ENCODE measurements around the gene DMBX1.

DNA sequence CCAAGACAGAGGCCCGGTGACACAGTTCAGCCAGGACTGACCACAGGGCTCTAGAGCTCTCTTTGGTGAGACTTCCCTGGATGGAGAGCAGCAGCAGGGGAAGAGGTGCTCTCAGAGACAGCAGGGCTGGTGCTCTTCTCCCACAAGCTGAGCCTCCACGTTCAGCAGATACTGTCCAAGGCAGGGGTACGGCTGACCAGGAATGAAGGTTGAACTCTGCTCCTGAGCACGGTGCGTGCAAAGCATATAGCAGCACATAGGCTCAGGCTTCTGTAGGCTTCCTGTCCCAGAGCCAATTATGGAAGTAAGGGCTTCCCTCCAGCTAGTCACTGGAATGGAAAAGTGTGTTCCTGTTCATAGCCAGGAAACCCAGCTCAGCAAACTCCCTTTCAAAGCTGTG lies 23.9 kb downstream of the DMBX1 start:
- TF ChIP-seq ATF7 (IDR thresholded peaks at IDR 0.05) (no peak), JUND (IDR thresholded peaks at IDR 0.05; ENCODE audit: borderline replicate concordance, low read depth, low read length) (no peak), JUND (tag; IDR thresholded peaks at IDR 0.05; ENCODE audit: borderline replicate concordance, low read depth, low read length) (no peak), DNMT1 (IDR thresholded peaks at IDR 0.05) (no peak)
- TF ChIP-seq, protein P1, sequence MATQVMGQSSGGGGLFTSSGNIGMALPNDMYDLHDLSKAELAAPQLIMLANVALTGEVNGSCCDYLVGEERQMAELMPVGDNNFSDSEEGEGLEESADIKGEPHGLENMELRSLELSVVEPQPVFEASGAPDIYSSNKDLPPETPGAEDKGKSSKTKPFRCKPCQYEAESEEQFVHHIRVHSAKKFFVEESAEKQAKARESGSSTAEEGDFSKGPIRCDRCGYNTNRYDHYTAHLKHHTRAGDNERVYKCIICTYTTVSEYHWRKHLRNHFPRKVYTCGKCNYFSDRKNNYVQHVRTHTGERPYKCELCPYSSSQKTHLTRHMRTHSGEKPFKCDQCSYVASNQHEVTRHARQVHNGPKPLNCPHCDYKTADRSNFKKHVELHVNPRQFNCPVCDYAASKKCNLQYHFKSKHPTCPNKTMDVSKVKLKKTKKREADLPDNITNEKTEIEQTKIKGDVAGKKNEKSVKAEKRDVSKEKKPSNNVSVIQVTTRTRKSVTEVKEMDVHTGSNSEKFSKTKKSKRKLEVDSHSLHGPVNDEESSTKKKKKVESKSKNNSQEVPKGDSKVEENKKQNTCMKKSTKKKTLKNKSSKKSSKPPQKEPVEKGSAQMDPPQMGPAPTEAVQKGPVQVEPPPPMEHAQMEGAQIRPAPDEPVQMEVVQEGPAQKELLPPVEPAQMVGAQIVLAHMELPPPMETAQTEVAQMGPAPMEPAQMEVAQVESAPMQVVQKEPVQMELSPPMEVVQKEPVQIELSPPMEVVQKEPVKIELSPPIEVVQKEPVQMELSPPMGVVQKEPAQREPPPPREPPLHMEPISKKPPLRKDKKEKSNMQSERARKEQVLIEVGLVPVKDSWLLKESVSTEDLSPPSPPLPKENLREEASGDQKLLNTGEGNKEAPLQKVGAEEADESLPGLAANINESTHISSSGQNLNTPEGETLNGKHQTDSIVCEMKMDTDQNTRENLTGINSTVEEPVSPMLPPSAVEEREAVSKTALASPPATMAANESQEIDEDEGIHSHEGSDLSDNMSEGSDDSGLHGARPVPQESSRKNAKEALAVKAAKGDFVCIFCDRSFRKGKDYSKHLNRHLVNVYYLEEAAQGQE (IDR thresholded peaks at IDR 0.05; ENCODE audit: borderline replicate concordance), result no peak
- TF ChIP-seq, protein P1 (CRISPR knock-in tag; IDR thresholded peaks at IDR 0.05; ENCODE audit: low read depth), result no peak
